NT2/D1 (cell line): ENCODE results near the gene NUTF2.

Source experiments
- DNase-seq: peaks from one replicate; pipeline ENCODE4 v3.0.0-alpha.2; 2011; ENCODE audit warnings: low read depth, low spot score
- H3K27me3 ChIP-seq: 2 replicates; pipeline ENCODE4 v1.6.0; 2011; ENCODE audit warnings: mild to moderate bottlenecking; ENCODE audit not compliant: insufficient read length, insufficient read depth
- H3K36me3 ChIP-seq: 2 replicates; pipeline ENCODE4 v1.6.1; 2011; ENCODE audit warnings: mild to moderate bottlenecking, low read length, mixed read lengths; ENCODE audit not compliant: insufficient read depth, insufficient read length
- H3K4me1 ChIP-seq: 2 replicates; pipeline ENCODE4 v1.5.1; 2011; ENCODE audit not compliant: insufficient read depth, insufficient read length
- H3K4me3 ChIP-seq: 2 replicates; pipeline ENCODE4 v1.5.1; 2011; ENCODE audit warnings: low read depth; ENCODE audit not compliant: insufficient read length
- H3K9ac ChIP-seq: 2 replicates; pipeline ENCODE4 v1.6.0; 2011; ENCODE audit warnings: low read depth; ENCODE audit not compliant: insufficient read length
- H3K9me3 ChIP-seq: 2 replicates; pipeline ENCODE4 v1.5.1; 2011; ENCODE audit warnings: mild to moderate bottlenecking, low read length; ENCODE audit not compliant: insufficient read depth
- SUZ12 ChIP-seq: IDR thresholded peaks from 2 replicates; pipeline ENCODE4 v1.6.1; 2011; ENCODE audit not compliant: insufficient read length, insufficient read depth; ENCODE audit errors: extremely low read depth
- YY1 ChIP-seq: IDR thresholded peaks from 2 replicates; pipeline ENCODE4 v1.6.1; 2011; ENCODE audit not compliant: insufficient read length, insufficient read depth
- ZNF274 ChIP-seq: IDR thresholded peaks from 2 replicates; pipeline ENCODE4 v1.6.1; 2011; ENCODE audit warnings: mild to moderate bottlenecking, low read depth, low read length

The NUTF2 gene

GRCh38 chr16:67841816-67842508 is 4.8 kb upstream of the NUTF2 start, which contains the start of gene THAP11:
THAP11 (plus strand) TSS chr16:67842320; CDS start chr16:67842555, 235 bp downstream.
- TF ChIP-seq SUZ12 (no peak), ZNF274 (no peak), YY1 (no peak)
- no peaks in the 10 kb centered on the region for H3K9me3 ChIP-seq

GRCh38 chr16:67842509-67843342 is 4.0 kb upstream of the NUTF2 start:
- Histone ChIP-seq H3K27me3 (no peaks in the 10 kb centered on the region), H3K36me3 (peaks cover 30% of the 10 kb centered on the region), H3K4me1 (peaks cover 4% of the 10 kb centered on the region), H3K4me3 (peak overlapping the region; percentile 95), H3K9ac (peak overlapping the region; percentile 98), H3K9me3 (no peaks in the 10 kb centered on the region)
- no peak for DNase-seq
- TF ChIP-seq SUZ12, result no peak
- no peak for TF ChIP-seq YY1
- no peak for TF ChIP-seq ZNF274

More at GRCh38 chr16:67841816-67842508, 4.8 kb upstream of the NUTF2 start, which contains the start of gene THAP11:
- peak; percentile 98 for DNase-seq
- Histone ChIP-seq H3K36me3 (peaks cover 30% of the 10 kb centered on the region), H3K4me1 (peaks cover 4% of the 10 kb centered on the region), H3K9ac (peak within 1 kb of the TSS; percentile 98), H3K4me3 (peak within 1 kb of the TSS; percentile 95), H3K27me3 (no peaks in the 10 kb centered on the region)

GRCh38 chr16:67843343-67843765 is 3.4 kb upstream of the NUTF2 start:
- TF ChIP-seq SUZ12 (no peak), ZNF274 (no peak), YY1 (no peak)
- DNase-seq, result no peak
- peak overlapping the region; percentile 98 for H3K9ac ChIP-seq
- H3K4me3 ChIP-seq, result peak overlapping the region; percentile 95
- peaks cover 4% of the 10 kb centered on the region for H3K4me1 ChIP-seq
- H3K36me3 ChIP-seq, result peaks cover 36% of the 10 kb centered on the region
- no peaks in the 10 kb centered on the region for H3K27me3 ChIP-seq
- H3K9me3 ChIP-seq, result no peaks in the 10 kb centered on the region

- peak overlapping the region; percentile 23 for H3K9ac ChIP-seq
- no peak overlapping the region for H3K4me3 ChIP-seq
- TF ChIP-seq ZNF274 (no peak), YY1 (no peak), SUZ12 (no peak)
- peaks cover 44% of the 10 kb centered on the region for H3K36me3 ChIP-seq
- DNase-seq, result no peak
- H3K9me3 ChIP-seq, result no peaks in the 10 kb centered on the region
- H3K4me1 ChIP-seq, result peaks cover 8% of the 10 kb centered on the region
- H3K27me3 ChIP-seq, result no peaks in the 10 kb centered on the region
Observed at GRCh38 chr16:67844497-67844896, 2.2 kb upstream of the NUTF2 start.

GRCh38 chr16:67845291-67846062 is 1.3 kb upstream of the NUTF2 start:
- DNase-seq, result no peak
- peaks cover 8% of the 10 kb centered on the region for H3K4me1 ChIP-seq
- peak overlapping the region; percentile 95 for H3K9ac ChIP-seq
- no peaks in the 10 kb centered on the region for H3K27me3 ChIP-seq
- H3K36me3 ChIP-seq, result peaks cover 51% of the 10 kb centered on the region
- TF ChIP-seq ZNF274 (no peak), SUZ12 (no peak), YY1 (no peak)
- peak overlapping the region; percentile 94 for H3K4me3 ChIP-seq
- H3K9me3 ChIP-seq, result no peaks in the 10 kb centered on the region

GRCh38 chr16:67846063-67846319 is 742 bp upstream of the NUTF2 start:
- no peaks in the 10 kb centered on the region for H3K9me3 ChIP-seq
- H3K4me1 ChIP-seq, result peaks cover 8% of the 10 kb centered on the region
- H3K4me3 ChIP-seq, result peak overlapping the region; percentile 94
- DNase-seq, result no peak
- peak overlapping the region; percentile 95 for H3K9ac ChIP-seq
- H3K27me3 ChIP-seq, result no peaks in the 10 kb centered on the region
- TF ChIP-seq YY1, result no peak
- no peak for TF ChIP-seq SUZ12
- TF ChIP-seq ZNF274, result no peak
- H3K36me3 ChIP-seq, result peaks cover 55% of the 10 kb centered on the region
